ENCODE results near the gene ACOT13. TPM values are rescaled to one million over a fixed set of nuclear protein-coding genes. Genes with fewer than 3 reads are reported as not detected.

The ACOT13 gene
- total and polyA plus RNA-seq, 2 of the 8 experiments (the other 6 are each of a cell fraction or from before 2014, with no cell fraction given) = 27.6 to 40.6 TPM

DNA sequence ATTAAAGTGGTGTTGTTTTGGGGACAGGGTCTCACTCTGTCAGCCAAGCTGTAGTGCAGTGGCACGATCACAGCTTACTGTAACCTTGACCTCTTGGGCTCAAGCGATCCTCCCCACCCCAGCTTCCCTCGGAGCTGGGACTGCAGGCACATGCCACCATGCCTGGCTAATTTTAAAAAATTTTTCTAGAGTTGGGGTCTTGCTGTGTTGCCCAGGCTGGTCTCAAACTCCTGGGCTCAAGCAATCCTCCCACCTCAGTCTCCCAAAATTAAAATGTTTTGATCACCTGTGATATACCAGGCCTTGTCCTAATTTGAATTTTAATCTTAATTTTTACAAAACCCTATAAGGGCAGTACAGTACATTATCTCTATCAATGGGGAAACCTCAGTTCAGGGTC, 25.5 kb downstream of the ACOT13 start (continued):
- TF ChIP-seq, protein P1, sequence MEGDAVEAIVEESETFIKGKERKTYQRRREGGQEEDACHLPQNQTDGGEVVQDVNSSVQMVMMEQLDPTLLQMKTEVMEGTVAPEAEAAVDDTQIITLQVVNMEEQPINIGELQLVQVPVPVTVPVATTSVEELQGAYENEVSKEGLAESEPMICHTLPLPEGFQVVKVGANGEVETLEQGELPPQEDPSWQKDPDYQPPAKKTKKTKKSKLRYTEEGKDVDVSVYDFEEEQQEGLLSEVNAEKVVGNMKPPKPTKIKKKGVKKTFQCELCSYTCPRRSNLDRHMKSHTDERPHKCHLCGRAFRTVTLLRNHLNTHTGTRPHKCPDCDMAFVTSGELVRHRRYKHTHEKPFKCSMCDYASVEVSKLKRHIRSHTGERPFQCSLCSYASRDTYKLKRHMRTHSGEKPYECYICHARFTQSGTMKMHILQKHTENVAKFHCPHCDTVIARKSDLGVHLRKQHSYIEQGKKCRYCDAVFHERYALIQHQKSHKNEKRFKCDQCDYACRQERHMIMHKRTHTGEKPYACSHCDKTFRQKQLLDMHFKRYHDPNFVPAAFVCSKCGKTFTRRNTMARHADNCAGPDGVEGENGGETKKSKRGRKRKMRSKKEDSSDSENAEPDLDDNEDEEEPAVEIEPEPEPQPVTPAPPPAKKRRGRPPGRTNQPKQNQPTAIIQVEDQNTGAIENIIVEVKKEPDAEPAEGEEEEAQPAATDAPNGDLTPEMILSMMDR (IDR thresholded peaks at IDR 0.05; ENCODE audit: control extremely low read depth in 1 of 3, insufficient read depth in 1 of 3, low read depth in 1 of 3, low read length in 3 of 3) = no peak
- TF ChIP-seq BCL11A (IDR thresholded peaks at IDR 0.05; ENCODE audit: low read depth in 2 of 2, low read length in 2 of 2) (no peak), CBX8 (IDR thresholded peaks at IDR 0.05; ENCODE audit: borderline replicate concordance, low read depth, low read length) (no peak), ASH2L (IDR thresholded peaks at IDR 0.05; ENCODE audit: low read length) (no peak)
